Activated CD8-positive, alpha-beta memory T cell treated with anti-CD3 and anti-CD28 coated beads for 24 hours (primary cell): Measurements from ENCODE around the gene IQSEC2.
A peak's percentile ranks its signal among the peaks of the same experiment; 100 is the strongest.

Source experiments
- DNase-seq: peaks from one replicate; pipeline ENCODE4 v3.0.0-alpha.2; 2020

The IQSEC2 gene

GRCh38 chrX:53303195-53303594 is 21.8 kb upstream of the IQSEC2 start:
- no peak for DNase-seq

GRCh38 chrX:53300157-53300556 is 18.8 kb upstream of the IQSEC2 start:
- DNase-seq: no peak

GRCh38 chrX:53294024-53294648 is 12.8 kb upstream of the IQSEC2 start:
- DNase-seq: no peak

GRCh38 chrX:53291596-53291995 is 10.2 kb upstream of the IQSEC2 start:
- DNase-seq: no peak

GRCh38 chrX:53290441-53291041 is 9.2 kb upstream of the IQSEC2 start:
- DNase-seq: no peak

- DNase-seq: no peak
These were observed 6.8 kb upstream of the IQSEC2 start for GRCh38 chrX:53288189-53288588.

GRCh38 chrX:53287493-53288138 is 6.2 kb upstream of the IQSEC2 start:
- peak; percentile 71 for DNase-seq

GRCh38 chrX:53286171-53286570 is 4.8 kb upstream of the IQSEC2 start:
- no peak for DNase-seq

- no peak for DNase-seq
These were observed 4.2 kb upstream of the IQSEC2 start for GRCh38 chrX:53285591-53285990.

- DNase-seq: peak; percentile 83
These were observed 3.5 kb upstream of the IQSEC2 start for GRCh38 chrX:53284684-53285447.

GRCh38 chrX:53283567-53283966 is 2.2 kb upstream of the IQSEC2 start:
- no peak for DNase-seq

GRCh38 chrX:53283099-53283498 is 1.7 kb upstream of the IQSEC2 start:
- no peak for DNase-seq

- DNase-seq: no peak
These were observed 745 bp upstream of the IQSEC2 start for GRCh38 chrX:53281963-53282695.

GRCh38 chrX:53280331-53281320 is 758 bp downstream of the IQSEC2 start:
- no peak for DNase-seq

GRCh38 chrX:53279296-53280237 is 1.8 kb downstream of the IQSEC2 start:
- DNase-seq: no peak

- no peak for DNase-seq
These were observed 8.5 kb downstream of the IQSEC2 start for GRCh38 chrX:53272808-53273337.

- no peak for DNase-seq
These were observed 11.8 kb downstream of the IQSEC2 start for GRCh38 chrX:53269536-53270107.

GRCh38 chrX:53268173-53268572 is 13.2 kb downstream of the IQSEC2 start:
- no peak for DNase-seq

GRCh38 chrX:53266914-53267313 is 14.5 kb downstream of the IQSEC2 start:
- no peak for DNase-seq
